Hippocampal formation (tissue), 2 donors: ENCODE data around the gene ULK4.
A peak's percentile ranks its signal among the peaks of the same experiment; 100 is the strongest.
"Not testable (repeated sequence)": the region's sequence is repeated elsewhere in the genome, so short reads cannot be mapped to it uniquely, and the experiment has no call there.

ENCODE experiments used
- DNase-seq, 2 donors: peaks; one replicate each; lab custom pipeline; 2025; lab: John Stamatoyannopoulos, UW

ULK4 gene

DNA sequence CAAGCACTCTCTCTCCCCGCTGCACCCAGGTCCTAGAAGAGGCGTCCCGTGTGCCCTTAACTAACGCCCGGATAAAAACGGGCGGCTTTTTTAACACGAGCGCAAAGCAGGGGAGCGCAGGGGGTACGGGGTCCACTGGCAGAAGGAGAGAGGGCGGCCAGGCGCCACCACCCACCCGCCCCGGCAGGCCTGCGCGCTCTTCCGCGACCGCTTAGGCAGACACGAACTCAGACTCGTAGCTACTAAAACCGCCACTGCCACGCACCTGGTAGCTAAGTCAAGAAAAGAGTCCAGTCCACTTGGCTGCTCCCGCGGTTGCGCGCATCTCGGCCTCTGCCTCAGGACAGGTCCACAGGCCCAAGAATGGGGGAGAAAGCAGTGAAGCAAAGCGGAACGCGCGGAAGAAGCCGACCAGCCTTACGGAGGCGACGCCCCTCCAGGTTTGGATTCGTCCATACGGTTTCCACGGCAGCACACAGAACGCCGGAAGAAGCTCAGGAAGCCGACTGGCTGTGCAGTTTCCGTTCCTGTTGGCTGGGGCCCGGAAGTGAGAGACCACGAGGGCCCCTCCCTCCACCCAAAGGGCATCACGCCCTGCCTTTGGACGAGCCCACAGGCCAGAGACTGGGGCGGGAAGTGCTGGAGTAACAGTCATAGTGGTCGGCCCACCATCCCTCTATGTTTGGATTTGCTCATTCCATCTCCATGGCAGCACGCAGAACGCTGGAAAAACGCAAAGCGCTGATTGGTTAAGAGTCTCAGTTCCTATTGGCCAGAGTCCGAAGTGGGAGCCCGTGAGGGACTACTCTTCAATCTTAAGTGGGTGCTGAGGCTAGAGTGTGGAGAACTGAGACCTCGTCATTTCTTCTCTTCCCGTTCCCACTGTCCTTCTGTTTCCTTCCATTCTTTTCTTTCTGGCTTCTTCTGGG is at the start of gene ULK4:
Gene ULK4, minus strand, starts transcription at position 353 of the 929 bp plus-strand sequence. CDS start 7,344 bp downstream, outside the sequence.
- peak; percentile 96 to 99 for DNase-seq

- no peak for DNase-seq
Observed at GRCh38 chr3:42010530-42010929, 48.6 kb upstream of the ULK4 start.

DNA sequence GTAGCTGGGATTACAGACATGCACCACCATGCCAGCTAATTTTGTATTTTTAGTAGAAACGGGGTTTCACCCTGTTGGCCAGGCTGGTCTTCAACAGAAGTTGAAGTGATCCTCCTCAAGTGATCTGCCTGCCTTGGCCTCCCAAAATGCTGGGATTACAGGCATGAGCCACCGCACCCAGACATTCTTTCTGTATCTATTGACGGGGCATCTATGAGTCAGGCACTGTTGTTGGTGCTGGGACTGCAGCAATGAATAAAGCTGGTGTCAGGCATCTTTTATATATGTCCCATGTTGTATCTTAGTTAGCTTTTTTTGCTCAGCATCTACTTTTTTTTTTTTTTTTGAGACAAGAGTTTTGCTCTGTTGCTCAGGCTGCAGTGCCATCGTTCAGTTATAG is 47.6 kb upstream of the ULK4 start:
- no peak for DNase-seq

DNA sequence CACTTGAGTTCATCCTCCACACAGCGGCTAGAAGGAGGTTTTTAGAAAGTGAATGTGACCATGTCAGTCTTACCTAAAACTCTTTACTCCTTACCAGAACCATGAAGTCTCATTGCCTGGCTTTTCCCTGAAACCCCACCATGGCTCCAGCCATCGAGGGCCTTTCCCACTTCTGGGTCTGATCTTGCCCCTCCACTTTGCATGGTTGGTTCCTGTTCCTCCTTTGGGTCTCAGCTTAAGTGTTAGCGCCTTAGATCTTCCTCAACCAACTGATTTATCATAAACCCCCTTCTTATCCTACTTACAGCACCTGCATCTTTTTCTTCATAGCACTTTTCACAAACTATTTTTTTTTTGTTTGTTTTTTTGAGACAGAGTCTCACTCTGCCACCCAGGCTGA is 45.9 kb upstream of the ULK4 start:
- DNase-seq: no peak

DNA sequence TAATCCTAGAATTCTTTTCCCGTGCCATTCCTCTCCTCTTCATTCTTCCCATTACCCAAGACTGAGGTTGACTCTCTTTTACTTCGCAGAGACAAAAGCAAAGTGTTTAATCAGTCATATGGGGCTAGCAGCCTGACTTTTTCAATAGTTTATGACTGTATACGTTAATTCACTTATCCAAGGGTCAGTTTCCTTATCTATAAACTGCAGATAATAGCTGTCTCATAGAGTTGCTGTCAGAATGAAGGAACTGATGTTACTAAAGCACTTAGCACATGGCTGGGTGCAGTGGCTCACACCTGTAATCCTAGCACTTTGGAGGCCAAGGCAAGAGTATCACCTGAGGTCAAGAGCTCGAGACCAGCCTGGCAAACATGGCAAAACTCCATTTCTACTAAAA is 43.5 kb upstream of the ULK4 start:
- DNase-seq: no peak

GRCh38 chr3:42002790-42003189 is 40.9 kb upstream of the ULK4 start:
- DNase-seq: no peak

DNA sequence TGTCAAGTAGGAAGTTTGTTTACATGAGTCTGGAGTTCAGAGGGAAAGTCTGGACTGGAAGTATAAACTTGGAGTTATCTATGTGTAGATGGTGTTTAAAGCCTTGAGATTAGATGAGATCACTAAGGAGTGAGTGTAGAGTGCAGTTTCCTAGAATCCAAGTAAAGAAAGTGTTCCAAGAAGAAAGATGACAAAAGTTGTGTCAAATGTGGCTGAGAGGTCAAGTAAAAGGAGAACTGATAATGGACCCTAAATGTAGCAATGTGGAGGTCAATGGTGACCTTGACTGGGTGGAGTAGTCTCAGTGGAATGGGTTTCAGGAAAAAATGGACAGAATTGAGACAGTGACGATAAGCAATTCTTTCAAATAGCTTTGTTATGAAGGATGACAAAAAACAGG is 39.9 kb upstream of the ULK4 start:
- DNase-seq: no peak

DNA sequence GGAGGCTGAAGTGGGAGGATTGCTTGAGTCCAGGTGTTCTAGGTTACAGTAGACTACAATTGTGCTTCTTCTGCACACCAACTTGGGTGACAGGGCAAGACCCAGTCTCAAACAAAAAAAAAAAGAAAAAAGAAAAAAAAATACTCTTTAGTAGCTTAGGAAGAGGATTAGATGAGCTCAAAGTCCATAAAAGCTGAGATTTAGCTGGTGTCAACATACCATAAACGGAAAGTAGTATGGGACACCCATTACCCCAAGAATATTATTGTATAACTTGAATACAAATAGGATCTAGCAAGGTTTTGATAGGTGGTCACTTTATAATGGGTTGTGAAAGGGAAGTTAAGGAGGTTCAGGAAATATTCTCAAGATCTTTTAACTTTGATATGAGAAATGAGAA is 38.0 kb upstream of the ULK4 start:
- no peak for DNase-seq

GRCh38 chr3:41997702-41998550 is 36.0 kb upstream of the ULK4 start:
- peak; percentile 6 to 20 for DNase-seq

DNA sequence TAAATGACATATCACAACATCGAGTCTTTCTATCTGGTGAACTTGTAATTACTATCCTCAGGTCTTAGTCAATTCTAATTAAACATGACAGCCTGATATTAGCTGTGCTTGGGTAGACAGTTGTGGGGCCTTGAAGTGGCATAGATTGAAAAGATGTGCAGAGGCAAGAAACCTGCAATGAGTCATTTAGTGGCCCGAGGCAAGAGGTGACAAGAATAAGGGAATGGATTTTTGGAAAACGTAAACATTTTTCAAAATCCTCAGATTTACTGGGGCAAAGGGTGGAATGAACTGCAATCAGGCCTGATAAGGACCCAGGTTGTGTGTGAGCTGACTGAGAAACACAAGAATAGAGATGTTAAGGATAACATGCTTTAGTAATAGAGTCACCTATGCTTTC is 29.5 kb upstream of the ULK4 start:
- no peak for DNase-seq

GRCh38 chr3:41989518-41989917 is 27.6 kb upstream of the ULK4 start:
- no peak for DNase-seq

GRCh38 chr3:41987627-41988026 is 25.7 kb upstream of the ULK4 start:
- DNase-seq: no peak

- DNase-seq: no peak
Observed at GRCh38 chr3:41986561-41986960, 24.7 kb upstream of the ULK4 start.

- DNase-seq: no peak
Observed at GRCh38 chr3:41985018-41985417, 23.1 kb upstream of the ULK4 start.

DNA sequence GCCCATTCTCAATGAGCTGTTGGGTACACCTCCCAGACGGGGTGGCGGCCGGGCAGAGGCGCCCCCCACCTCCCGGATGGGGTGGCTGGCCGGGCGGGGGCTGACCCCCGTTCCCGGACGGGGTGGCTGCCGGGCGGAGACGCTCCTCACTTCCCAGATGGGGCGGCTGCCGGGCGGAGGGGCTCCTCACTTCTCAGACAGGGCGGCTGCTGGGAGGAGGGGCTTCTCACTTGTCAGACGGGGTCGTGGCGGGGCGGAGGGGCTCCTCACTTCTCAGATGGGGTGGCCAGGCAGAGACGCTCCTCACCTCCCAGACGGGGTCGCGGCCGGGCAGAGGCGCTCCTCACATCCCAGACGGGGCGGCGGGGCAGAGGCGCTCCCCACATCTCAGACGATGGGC is 21.2 kb upstream of the ULK4 start:
- not testable (repeated sequence) for DNase-seq

DNA sequence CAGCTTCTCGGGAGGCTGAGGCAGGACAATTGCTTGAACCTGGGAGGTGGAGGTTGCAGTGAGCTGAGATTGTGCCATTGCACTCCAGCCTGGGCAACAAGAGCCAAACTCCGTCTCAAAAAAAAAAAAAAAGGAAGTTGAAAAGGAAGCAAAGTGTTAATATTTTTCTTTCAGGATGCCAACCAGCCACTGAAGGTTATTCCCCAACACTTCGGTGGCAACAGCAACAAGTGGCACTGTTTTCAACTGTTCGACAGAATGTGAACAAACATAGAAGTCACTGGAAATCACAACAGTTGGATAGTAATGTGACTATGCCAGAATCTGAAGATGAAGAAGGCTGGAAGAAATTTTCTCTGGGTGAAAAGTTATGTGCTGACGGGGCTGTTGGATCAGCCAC is 15.5 kb upstream of the ULK4 start:
- not testable (repeated sequence) for DNase-seq

- no peak for DNase-seq
Observed at GRCh38 chr3:41975416-41976103, 13.7 kb upstream of the ULK4 start.

DNA sequence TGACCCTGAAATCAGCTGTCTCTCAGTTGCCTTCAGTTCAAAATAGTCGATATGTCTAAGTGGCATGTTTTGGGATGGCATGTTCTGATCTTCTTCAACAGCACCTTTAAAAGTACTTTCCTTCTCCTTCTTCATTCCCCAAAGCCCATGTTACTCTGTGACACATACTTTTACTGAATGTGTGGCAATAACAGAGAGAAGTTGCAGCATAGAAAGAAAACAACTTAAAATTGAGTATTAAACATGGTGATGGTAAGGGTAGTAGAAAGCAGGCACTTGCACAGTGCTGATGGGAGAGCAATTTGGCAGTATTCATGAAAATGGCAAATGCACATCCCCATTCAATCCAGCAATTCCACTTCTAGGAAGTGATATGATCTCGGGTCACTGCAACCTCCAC is 12.3 kb upstream of the ULK4 start:
- no peak for DNase-seq

- DNase-seq: no peak
Observed at GRCh38 chr3:41972802-41973201, 10.9 kb upstream of the ULK4 start.

DNA sequence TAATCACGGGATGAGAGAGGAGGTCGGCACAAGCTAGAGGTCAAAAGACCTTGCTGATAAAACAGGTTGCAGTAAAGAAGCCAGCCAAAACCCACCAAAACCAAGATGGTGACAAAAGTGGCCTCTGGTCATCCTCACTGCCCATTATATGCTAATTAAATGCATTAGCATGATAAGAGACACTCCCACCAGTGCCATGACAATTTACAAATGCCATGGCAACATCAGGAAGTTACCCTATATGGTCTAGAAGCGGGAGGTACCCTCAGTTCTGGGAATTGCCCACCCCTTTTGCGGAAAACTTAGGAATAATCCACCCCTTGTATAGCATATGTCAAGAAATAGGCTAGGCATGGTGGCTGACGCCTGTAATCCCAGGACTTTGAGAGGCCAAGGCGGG is 4.3 kb upstream of the ULK4 start:
- no peak for DNase-seq

GRCh38 chr3:41963823-41964222 is 1.9 kb upstream of the ULK4 start:
- no peak for DNase-seq
